Osteocyte (in vitro differentiated cells): Measurements from ENCODE around the gene EDNRA. TPM values are rescaled to one million over a fixed set of nuclear protein-coding genes. Genes with fewer than 3 reads are reported as not detected.

Source experiments
- DNase-seq: peaks from one replicate; pipeline ENCODE4 v3.0.0; 2021; ENCODE audit warnings: mixed read lengths; ENCODE audit not compliant: unreplicated experiment; ENCODE audit errors: extremely low spot score
- H3K27ac Mint-ChIP-seq: one replicate; pipeline ENCODE4 v1.8.0; 2021; ENCODE audit warnings: mild to moderate bottlenecking, mixed read lengths; ENCODE audit not compliant: unreplicated experiment
- H3K27me3 Mint-ChIP-seq: one replicate; pipeline ENCODE4 v1.8.0; 2021; ENCODE audit warnings: mixed read lengths; ENCODE audit not compliant: unreplicated experiment
- H3K36me3 Mint-ChIP-seq: one replicate; pipeline ENCODE4 v1.8.0; 2021; ENCODE audit warnings: mixed read lengths; ENCODE audit not compliant: unreplicated experiment
- H3K4me1 Mint-ChIP-seq: one replicate; pipeline ENCODE4 v1.8.0; 2021; ENCODE audit warnings: mixed read lengths; ENCODE audit not compliant: unreplicated experiment
- H3K4me3 Mint-ChIP-seq: one replicate; pipeline ENCODE4 v1.8.0; 2021; ENCODE audit warnings: mild to moderate bottlenecking, moderate library complexity, mixed read lengths; ENCODE audit not compliant: unreplicated experiment
- H3K9me3 Mint-ChIP-seq: one replicate; pipeline ENCODE4 v1.8.0; 2021; ENCODE audit warnings: mixed read lengths; ENCODE audit not compliant: unreplicated experiment
- CTCF ChIP-seq: fragments of 200-600 bp; sonication (generic); IDR thresholded peaks from 2 replicates; pipeline ENCODE4 v1.5.0; 2021; ENCODE audit warnings: antibody characterized with exemption, mild to moderate bottlenecking, moderate library complexity
- total RNA-seq: library from RNA; stranded (reverse); gene quantifications from 2 replicates; pipeline ENCODE4 v1.2.1, GENCODE V29; 2021

EDNRA gene
- total RNA-seq, 1 donor from 2014 or later: 181 TPM

- H3K27me3 Mint-ChIP-seq: no peaks in the 10 kb centered on the region
- no peak overlapping the region for H3K4me3 Mint-ChIP-seq
- TF ChIP-seq CTCF: no peak
- no peak for DNase-seq
- peaks cover 55% of the 10 kb centered on the region for H3K4me1 Mint-ChIP-seq
- H3K9me3 Mint-ChIP-seq: peaks cover 5% of the 10 kb centered on the region
- peaks cover 63% of the 10 kb centered on the region for H3K36me3 Mint-ChIP-seq
- peak overlapping the region; percentile 31 for H3K27ac Mint-ChIP-seq
Observed at GRCh38 chr4:147532896-147533295, 52.0 kb downstream of the EDNRA start.

- no peak overlapping the region for H3K4me3 Mint-ChIP-seq
Observed at GRCh38 chr4:147533331-147533730, 52.4 kb downstream of the EDNRA start.

GRCh38 chr4:147535124-147535523 is 54.2 kb downstream of the EDNRA start:
- H3K9me3 Mint-ChIP-seq: no peaks in the 10 kb centered on the region
- TF ChIP-seq CTCF: no peak
- no peak overlapping the region for H3K27ac Mint-ChIP-seq
- H3K36me3 Mint-ChIP-seq: peaks cover 67% of the 10 kb centered on the region
- H3K4me3 Mint-ChIP-seq: no peak overlapping the region
- no peak for DNase-seq
- no peaks in the 10 kb centered on the region for H3K27me3 Mint-ChIP-seq
- H3K4me1 Mint-ChIP-seq: peaks cover 35% of the 10 kb centered on the region

More at GRCh38 chr4:147533331-147533730, 52.4 kb downstream of the EDNRA start:
- no peaks in the 10 kb centered on the region for H3K27me3 Mint-ChIP-seq
- TF ChIP-seq CTCF: no peak
- peaks cover 5% of the 10 kb centered on the region for H3K9me3 Mint-ChIP-seq
- DNase-seq: no peak
- peaks cover 64% of the 10 kb centered on the region for H3K36me3 Mint-ChIP-seq
- H3K4me1 Mint-ChIP-seq: peaks cover 51% of the 10 kb centered on the region
- H3K27ac Mint-ChIP-seq: peak overlapping the region; percentile 14

GRCh38 chr4:147538711-147539110 is 57.8 kb downstream of the EDNRA start:
- H3K27ac Mint-ChIP-seq: no peak overlapping the region
- no peaks in the 10 kb centered on the region for H3K27me3 Mint-ChIP-seq
- H3K4me1 Mint-ChIP-seq: peaks cover 16% of the 10 kb centered on the region
- H3K4me3 Mint-ChIP-seq: no peak overlapping the region
- H3K9me3 Mint-ChIP-seq: no peaks in the 10 kb centered on the region
- H3K36me3 Mint-ChIP-seq: peaks cover 79% of the 10 kb centered on the region
- TF ChIP-seq CTCF: no peak
- DNase-seq: no peak

- H3K4me1 Mint-ChIP-seq: peaks cover 8% of the 10 kb centered on the region
- no peak overlapping the region for H3K27ac Mint-ChIP-seq
- TF ChIP-seq CTCF: no peak
- H3K27me3 Mint-ChIP-seq: no peaks in the 10 kb centered on the region
- peaks cover 79% of the 10 kb centered on the region for H3K36me3 Mint-ChIP-seq
- no peaks in the 10 kb centered on the region for H3K9me3 Mint-ChIP-seq
- DNase-seq: no peak
- no peak overlapping the region for H3K4me3 Mint-ChIP-seq
Observed at GRCh38 chr4:147539959-147540358, 59.1 kb downstream of the EDNRA start.
